Fibroblast of skin of left biceps (primary cell): ENCODE data around the gene LRFN5.
"Not testable (repeated sequence)": the region's sequence is repeated elsewhere in the genome, so short reads cannot be mapped to it uniquely, and the experiment has no call there.

ENCODE experiments used
- DNase-seq, 2 experiments: peaks; one replicate each; pipeline ENCODE4 v3.0.0-alpha.2; 2013; ENCODE audit warnings: low read depth in 2 of 2

Gene LRFN5

DNA sequence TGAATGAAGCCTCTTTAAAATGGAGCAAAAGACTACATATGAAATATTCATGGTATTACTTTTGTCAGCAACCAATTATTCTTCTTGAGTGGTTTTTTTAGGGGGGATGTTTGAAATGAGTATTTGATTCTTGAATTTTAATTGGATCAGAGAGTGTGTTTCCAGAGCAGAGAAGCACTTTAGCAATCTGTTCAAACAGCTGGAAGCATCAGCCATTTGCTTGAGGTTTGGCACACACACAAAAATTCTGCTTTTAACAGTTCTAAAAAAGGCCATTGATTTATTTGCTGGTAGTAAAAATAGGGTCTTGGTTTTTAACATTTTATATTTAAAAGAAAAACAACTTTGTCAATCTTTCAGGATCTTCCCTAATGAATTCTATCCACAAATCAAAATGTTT is 292.7 kb downstream of the LRFN5 start:
- DNase-seq, result peak; percentile 36 to 41

DNA sequence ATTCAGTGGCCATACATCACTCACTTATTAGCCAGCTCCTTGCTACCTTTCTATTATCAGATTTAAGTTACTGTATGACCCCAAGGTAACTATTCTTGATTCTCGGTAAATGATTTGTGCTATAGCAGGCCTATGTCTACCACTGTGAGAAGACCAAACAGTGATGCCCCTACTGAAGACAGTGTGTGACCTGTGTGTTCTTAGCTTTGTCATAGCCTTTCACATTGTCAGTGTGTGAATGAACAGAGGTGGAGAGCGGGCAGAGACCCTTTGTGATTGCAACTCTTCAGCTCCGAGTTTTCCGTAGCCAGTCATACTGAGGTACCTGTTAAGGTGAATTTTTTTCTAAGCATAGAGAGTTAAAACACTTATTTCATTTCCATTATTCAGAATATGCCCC is 294.0 kb downstream of the LRFN5 start:
- no peak for DNase-seq

GRCh38 chr14:41901089-41901488 is 294.4 kb downstream of the LRFN5 start:
- DNase-seq, result no peak

DNA sequence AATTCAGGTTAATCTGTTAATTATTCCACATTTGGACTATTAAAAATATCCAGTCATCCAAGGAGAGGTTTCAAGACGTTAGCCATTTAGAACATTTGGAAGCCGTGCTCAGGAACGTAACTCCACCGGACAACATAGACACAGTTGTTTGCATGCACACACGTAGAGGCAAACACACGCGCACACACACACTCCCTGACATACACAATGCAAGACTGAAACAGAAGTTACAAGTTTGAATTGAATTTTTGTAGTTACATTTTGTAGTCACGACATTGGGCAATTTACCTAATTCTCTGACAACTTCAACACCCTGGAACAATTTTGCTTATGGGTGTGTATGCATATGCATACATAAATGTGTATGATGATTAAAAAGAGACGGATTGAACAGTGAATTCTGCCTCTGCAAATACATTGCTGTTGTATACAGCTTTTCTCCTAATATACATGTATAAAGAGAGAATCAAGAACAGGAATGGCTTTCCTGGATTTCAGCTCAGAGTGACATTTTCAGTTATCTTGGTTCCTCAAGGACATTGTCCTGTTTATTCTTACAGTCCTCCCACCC is 298.8 kb downstream of the LRFN5 start:
- no peak for DNase-seq

DNA sequence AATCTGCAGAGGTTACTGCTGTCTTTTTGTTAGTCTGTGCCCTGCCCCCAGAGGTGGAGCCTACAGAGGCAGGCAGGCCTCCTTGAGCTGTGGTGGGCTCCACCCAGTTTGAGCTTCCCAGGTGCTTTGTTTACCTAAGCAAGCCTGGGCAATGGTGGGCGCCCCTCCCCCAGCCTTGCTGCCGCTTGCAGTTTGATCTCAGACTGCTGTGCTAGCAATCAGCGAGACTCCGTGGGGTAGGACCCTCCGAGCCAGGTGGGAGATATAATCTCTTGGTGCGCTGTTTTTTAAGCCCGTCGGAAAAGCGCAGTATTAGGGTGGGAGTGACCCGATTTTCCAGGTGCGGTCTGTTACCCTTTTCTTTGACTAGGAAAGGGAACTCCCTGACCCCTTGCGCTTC is 304.5 kb downstream of the LRFN5 start:
- not testable (repeated sequence) for DNase-seq

GRCh38 chr14:41913398-41913797 is 306.7 kb downstream of the LRFN5 start:
- no peak for DNase-seq

- DNase-seq, result no peak
Measured at GRCh38 chr14:41915732-41916131, 309.1 kb downstream of the LRFN5 start.

- DNase-seq, result no peak
Measured at GRCh38 chr14:41916313-41916712, 309.6 kb downstream of the LRFN5 start.

DNA sequence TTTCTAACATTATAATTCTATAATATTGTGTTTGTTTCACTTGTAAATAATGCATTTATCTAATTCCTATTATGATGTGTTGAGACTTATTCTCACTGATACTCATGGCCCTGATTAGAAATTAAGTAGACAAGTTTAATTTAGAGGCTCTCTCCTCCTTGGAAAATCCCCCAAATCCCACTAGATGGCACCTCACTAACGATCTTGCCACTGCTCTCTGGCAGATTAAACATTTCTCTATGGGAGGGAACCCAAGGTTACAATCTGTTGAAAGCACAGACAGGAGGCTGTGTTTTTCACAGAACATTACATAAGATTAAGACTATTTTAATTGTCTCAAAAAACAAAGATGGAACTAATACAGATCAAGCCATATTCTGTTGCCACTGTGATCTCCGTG is 318.7 kb downstream of the LRFN5 start:
- DNase-seq, result peak; percentile 5 to 10

GRCh38 chr14:41950428-41951151 is 343.9 kb downstream of the LRFN5 start:
- no peak for DNase-seq
